HG03196 (cell line): ENCODE results near the gene RRP1B.
"Not testable (repeated sequence)": the region's sequence is repeated elsewhere in the genome, so short reads cannot be mapped to it uniquely, and the experiment has no call there.

ENCODE experiments used
- ATAC-seq: cut with Tn5 transposase; IDR thresholded peaks from one replicate; pipeline ENCODE4 v1.9.1; 2021; ENCODE audit not compliant: unreplicated experiment

The RRP1B gene

GRCh38 chr21:43659136-43660000 lies at the start of gene RRP1B, which contains the start of gene HSF2BP:
RRP1B (plus strand) TSS chr21:43659560; CDS start chr21:43659665, 105 bp downstream.
HSF2BP (minus strand) TSS chr21:43659488; CDS start chr21:43658096, 1,392 bp downstream.
- ATAC-seq: peak; percentile 75

- no peak for ATAC-seq
These were observed 47.6 kb upstream of the RRP1B start for GRCh38 chr21:43611598-43612369.

GRCh38 chr21:43613755-43614638 lies 45.4 kb upstream of the RRP1B start:
- ATAC-seq: no peak

GRCh38 chr21:43614839-43615238 lies 44.5 kb upstream of the RRP1B start:
- no peak for ATAC-seq

GRCh38 chr21:43616861-43617260 lies 42.5 kb upstream of the RRP1B start:
- ATAC-seq: not testable (repeated sequence)

- no peak for ATAC-seq
These were observed 40.4 kb upstream of the RRP1B start for GRCh38 chr21:43618940-43619339.

- no peak for ATAC-seq
These were observed 40.0 kb upstream of the RRP1B start for GRCh38 chr21:43619344-43619743.

- ATAC-seq: no peak
These were observed 39.5 kb upstream of the RRP1B start for GRCh38 chr21:43619856-43620255.

- no peak for ATAC-seq
These were observed 36.6 kb upstream of the RRP1B start for GRCh38 chr21:43622796-43623195.

GRCh38 chr21:43623588-43623987 lies 35.8 kb upstream of the RRP1B start:
- no peak for ATAC-seq

- ATAC-seq: no peak
These were observed 35.0 kb upstream of the RRP1B start for GRCh38 chr21:43624339-43624738.

GRCh38 chr21:43626390-43626789 lies 33.0 kb upstream of the RRP1B start:
- ATAC-seq: no peak

- ATAC-seq: no peak
These were observed 31.8 kb upstream of the RRP1B start for GRCh38 chr21:43627527-43627926.

GRCh38 chr21:43631411-43632107 lies 27.8 kb upstream of the RRP1B start:
- ATAC-seq: no peak

- no peak for ATAC-seq
These were observed 26.9 kb upstream of the RRP1B start for GRCh38 chr21:43632373-43632905.

GRCh38 chr21:43634618-43635017 lies 24.7 kb upstream of the RRP1B start:
- no peak for ATAC-seq

- ATAC-seq: no peak
These were observed 23.9 kb upstream of the RRP1B start for GRCh38 chr21:43635436-43635835.

- no peak for ATAC-seq
These were observed 21.7 kb upstream of the RRP1B start for GRCh38 chr21:43637530-43638158.

GRCh38 chr21:43639470-43640353 lies 19.6 kb upstream of the RRP1B start:
- no peak for ATAC-seq
